A549 (cell line): ENCODE measurements around the gene ANTXR1. TPM values are rescaled to one million over a fixed set of nuclear protein-coding genes. Genes with fewer than 3 reads are reported as not detected.

Experiments
- ATAC-seq, 2 experiments: fragments of 200-7000 bp in 1 of 2; fragments of >200 bp in 1 of 2; cut with Nextera tagmentation in 1 of 2; cut with Tn5 transposase in 1 of 2; 3 replicates each; pipeline versions ENCODE4 v1.8.0 to v1.9.1; 2018 to 2020; ENCODE audit warnings: mild to moderate bottlenecking in 1 of 2, moderate library complexity in 1 of 2
- CTCF ChIA-PET: fragments of 300-600 bp; sonication (Branson Sonifier 250); formaldehyde crosslinking; extraction: SDS; loops from one replicate; lab custom pipeline; 2021; ENCODE audit warnings: antibody characterized with exemption, inconsistent platforms; lab: Yijun Ruan, JAX
- POLR2A ChIA-PET: fragments of 350-600 bp; formaldehyde crosslinking; extraction: SDS; loops from one replicate; lab custom pipeline; 2021; ENCODE audit warnings: antibody characterized with exemption, inconsistent platforms; lab: Yijun Ruan, JAX
- DNase-seq, 2 experiments: peaks; one replicate each; pipeline versions ENCODE4 v3.0.0 to v3.0.0-alpha.2; 2011 to 2016; ENCODE audit warnings: low read depth in 1 of 2, low spot score in 1 of 2
- FAIRE-seq: peaks from 2 replicates; lab custom pipeline; 2011; peaks lifted over from hg19 to GRCh38; lab: Jason Lieb, UNC
- H3K27ac ChIP-seq, 2 experiments: fragments of >200 bp; sonication (Bioruptor Twin); formaldehyde crosslinking; 3 replicates each; pipeline ENCODE4 v1.5.1; 2016 to 2017
- H3K4me1 ChIP-seq: fragments of >200 bp; sonication (Bioruptor Twin); formaldehyde crosslinking; 3 replicates; pipeline ENCODE4 v1.6.1; 2016
- H3K4me2 ChIP-seq: fragments of >200 bp; sonication (Bioruptor Twin); formaldehyde crosslinking; 3 replicates; pipeline ENCODE4 v1.6.1; 2016
- H3K4me3 ChIP-seq: fragments of >200 bp; sonication (Bioruptor Twin); formaldehyde crosslinking; 3 replicates; pipeline ENCODE4 v1.5.1; 2016
- H3K9me3 ChIP-seq: fragments of >200 bp; sonication (Bioruptor Twin); formaldehyde crosslinking; 3 replicates; pipeline ENCODE4 v1.6.1; 2016
- CHD4 ChIP-seq: fragments of 200-600 bp; sonication (generic); IDR thresholded peaks from 2 replicates; pipeline ENCODE4 v1.6.1; 2016; ENCODE audit warnings: antibody characterized with exemption, mild to moderate bottlenecking, borderline replicate concordance
- E2F6 ChIP-seq: IDR thresholded peaks from 2 replicates; pipeline ENCODE4 v1.6.1; 2012; ENCODE audit warnings: low read depth, borderline replicate concordance
- EP300 ChIP-seq, 2 experiments: fragments of >200 bp; sonication (Bioruptor Twin); formaldehyde crosslinking; IDR thresholded peaks; 2 replicates in 1 of 2; 3 replicates in 1 of 2; pipeline ENCODE4 v1.6.1; 2016 to 2017
- ESRRA ChIP-seq: fragments of 150-350 bp; IDR thresholded peaks from 2 replicates; pipeline ENCODE4 v1.6.1; 2014; ENCODE audit warnings: mild to moderate bottlenecking, low read length, borderline replicate concordance
- FOSB ChIP-seq: fragments of 250-450 bp; sonication (Bioruptor Pico); IDR thresholded peaks from 2 replicates; pipeline ENCODE4 v1.5.0; 2020; ENCODE audit warnings: mild to moderate bottlenecking, moderate library complexity
- FOSL2 ChIP-seq, 2 experiments: fragments of 450-650 bp in 1 of 2; fragments of >200 bp in 1 of 2; sonication (Bioruptor Twin) in 1 of 2; formaldehyde crosslinking; IDR thresholded peaks; 2 replicates each; pipeline versions ENCODE4 v1.5.0 to v1.6.1; 2016 to 2020; ENCODE audit warnings: mild to moderate bottlenecking in 1 of 2, moderate library complexity in 1 of 2
- FOXS1 ChIP-seq: fragments of 250-450 bp; sonication (Bioruptor Pico); IDR thresholded peaks from 2 replicates; pipeline ENCODE4 v1.5.0; 2020; ENCODE audit warnings: mild to moderate bottlenecking, moderate library complexity
- HDAC2 ChIP-seq: fragments of 200-600 bp; sonication (generic); IDR thresholded peaks from 2 replicates; pipeline ENCODE4 v1.6.1; 2016
- HEYL ChIP-seq: fragments of 250-450 bp; sonication (Bioruptor Pico); IDR thresholded peaks from 2 replicates; pipeline ENCODE4 v1.8.0; 2021; ENCODE audit warnings: mild to moderate bottlenecking, moderate library complexity
- HOXA7 ChIP-seq: fragments of 250-450 bp; sonication (Bioruptor Pico); IDR thresholded peaks from 2 replicates; pipeline ENCODE4 v1.5.0; 2020; ENCODE audit warnings: mild to moderate bottlenecking, moderate library complexity
- HOXB13 ChIP-seq: fragments of 250-450 bp; sonication (Bioruptor Pico); IDR thresholded peaks from 2 replicates; pipeline ENCODE4 v1.5.0; 2020; ENCODE audit warnings: low read depth, mild to moderate bottlenecking, moderate library complexity
- JUN ChIP-seq, 2 experiments: fragments of >200 bp; sonication (Bioruptor Twin); formaldehyde crosslinking; IDR thresholded peaks; 2 replicates in 1 of 2; 3 replicates in 1 of 2; pipeline ENCODE4 v1.6.1; 2016 to 2017
- KDM1A ChIP-seq: fragments of 200-600 bp; sonication (generic); IDR thresholded peaks from 2 replicates; pipeline ENCODE4 v1.6.1; 2016; ENCODE audit warnings: low read depth, mild to moderate bottlenecking
- MYC ChIP-seq: IDR thresholded peaks from 2 replicates; pipeline ENCODE4 v1.6.1; 2012; ENCODE audit warnings: mild to moderate bottlenecking, inconsistent platforms, low read length, improper control_type of control experiment, borderline replicate concordance
- NR3C1 ChIP-seq: fragments of >200 bp; sonication (Bioruptor Twin); formaldehyde crosslinking; IDR thresholded peaks from 3 replicates; pipeline ENCODE4 v1.6.1; 2017
- PBX3 ChIP-seq: IDR thresholded peaks from 2 replicates; pipeline ENCODE4 v1.6.1; 2012
- PHF8 ChIP-seq: fragments of 200-600 bp; sonication (generic); IDR thresholded peaks from 2 replicates; pipeline ENCODE4 v1.6.1; 2016; ENCODE audit warnings: low read depth, mild to moderate bottlenecking, antibody characterized with exemption, moderate library complexity, borderline replicate concordance
- RARB ChIP-seq: fragments of 250-450 bp; sonication (Bioruptor Pico); IDR thresholded peaks from 2 replicates; pipeline ENCODE4 v1.8.0; 2021; ENCODE audit warnings: mild to moderate bottlenecking, moderate library complexity
- SMC3 ChIP-seq: fragments of >200 bp; sonication (Bioruptor Twin); formaldehyde crosslinking; IDR thresholded peaks from 3 replicates; pipeline ENCODE4 v1.6.1; 2018; ENCODE audit warnings: inconsistent platforms
- SREBF2 ChIP-seq: fragments of 450-650 bp; IDR thresholded peaks from 2 replicates; pipeline ENCODE4 v1.6.1; 2014; ENCODE audit warnings: mild to moderate bottlenecking, moderate library complexity
- TFCP2L1 ChIP-seq: fragments of 250-450 bp; sonication (Bioruptor Pico); IDR thresholded peaks from 2 replicates; pipeline ENCODE4 v1.5.0; 2021; ENCODE audit warnings: mild to moderate bottlenecking
- ZC3H11A ChIP-seq: fragments of 450-650 bp; IDR thresholded peaks from 2 replicates; pipeline ENCODE4 v1.6.1; 2014; ENCODE audit warnings: antibody characterized with exemption, mild to moderate bottlenecking
- ZNF302 ChIP-seq: fragments of 250-450 bp; sonication (Bioruptor Pico); IDR thresholded peaks from 2 replicates; pipeline ENCODE4 v1.9.0; 2021; ENCODE audit warnings: inconsistent platforms, mild to moderate bottlenecking, moderate library complexity
- ZSCAN20 ChIP-seq: fragments of 250-450 bp; sonication (Bioruptor Pico); IDR thresholded peaks from 2 replicates; pipeline ENCODE4 v1.8.0; 2022; ENCODE audit warnings: mild to moderate bottlenecking, moderate library complexity
- WGBS: methylation state at CpG from one replicate; pipeline ENCODE4 v1.1.6; 2017; ENCODE audit errors: missing lambda C conversion rate; 5-methylcytosine and 5-hydroxymethylcytosine counted together
- polyA plus RNA-seq, 4 experiments: library from polyadenylated mRNA; depleted of rRNA in 3 of 4; stranded (reverse); fragments of >200 nt; fragmentation: RNase III in 1 of 4; extraction: RNeasy Plus Mini Kit Qiagen cat#74134 plus additional on column Dnase treatment in 1 of 4; gene quantifications; 2 replicates in 3 of 4; 3 replicates in 1 of 4; pipeline ENCODE4 v1.2.3, GENCODE V29; 2011 to 2017
- TF ChIP-seq, protein P1 (sequence below): fragments of >200 bp; sonication (Bioruptor Twin); formaldehyde crosslinking; IDR thresholded peaks from 2 replicates; pipeline ENCODE4 v1.6.1; 2016

Gene ANTXR1
- polyA plus RNA-seq, 2 of the 4 experiments (the other 2 are of a cell fraction): 161 to 194 TPM

DNA sequence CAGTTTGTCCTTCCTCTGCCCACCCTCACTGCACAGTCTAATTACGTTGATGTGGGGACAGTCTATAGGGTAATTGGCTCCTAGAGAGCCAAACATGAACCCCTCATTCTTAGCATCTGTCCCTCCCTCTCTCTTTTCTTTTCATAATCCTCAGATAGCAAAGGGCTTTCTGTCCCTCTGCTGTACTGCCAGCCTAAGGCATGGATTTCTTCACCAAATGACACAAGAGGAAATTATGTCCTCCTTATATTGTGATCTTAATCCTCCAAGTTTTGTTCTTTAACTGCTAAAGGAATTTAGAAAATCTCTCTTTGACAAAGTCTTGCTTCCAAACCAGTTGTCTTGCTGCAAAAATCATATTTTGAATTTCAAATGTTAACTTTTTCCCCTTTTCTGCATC lies 18.5 kb downstream of the ANTXR1 start:
- DNase-seq (no peak), ATAC-seq (no peak; a peak in 1 of 6 replicates), FAIRE-seq (peak; percentile 28)
- H3K4me3 ChIP-seq: no peak overlapping the region
- peaks cover 18% of the 10 kb centered on the region for H3K9me3 ChIP-seq
- peak overlapping the region; percentile 22 for H3K4me2 ChIP-seq
- POLR2A ChIA-PET: no interaction called here
- H3K27ac ChIP-seq: peak overlapping the region in 1 of 2 experiments; percentile 43; a peak in 3 of 6 replicates
- TF ChIP-seq FOSL2 (IDR thresholded peaks at IDR 0.05) (no peak), FOSL2 (CRISPR knock-in tag; IDR thresholded peaks at IDR 0.05) (no peak)
- CTCF ChIA-PET: interaction anchor here (0.9 to 1.6 kb wide), 5 partner anchors 9 to 47 kb away, joined by 3 to 7 read pairs (median 3); partner anchors contain the start of gene ANTXR1
- 88% methylated on average over 1 of the region's 1 CpG for WGBS
- peaks cover 49% of the 10 kb centered on the region for H3K4me1 ChIP-seq

DNA sequence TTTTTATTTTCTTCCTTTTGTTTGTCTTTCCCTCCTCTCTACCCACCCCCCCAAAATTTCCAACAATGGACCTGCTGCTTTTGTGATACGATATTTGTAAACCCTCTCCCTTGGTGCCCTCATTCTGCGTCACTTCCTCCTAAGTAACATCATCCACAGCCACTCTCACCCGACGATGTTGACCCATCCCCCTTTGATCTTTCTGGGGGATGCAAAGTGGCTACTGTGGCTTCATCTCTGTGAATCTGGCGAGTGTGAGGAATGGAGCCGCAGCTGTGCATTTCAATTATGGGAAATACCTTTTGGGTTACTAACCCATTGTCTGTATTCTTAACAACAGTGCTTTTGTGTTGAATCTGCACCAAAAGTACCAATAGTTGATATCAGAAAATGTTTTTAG lies 19.4 kb downstream of the ANTXR1 start:
- FAIRE-seq: no peak
- no peak for TF ChIP-seq FOSL2 (IDR thresholded peaks at IDR 0.05)
- no peak for TF ChIP-seq FOSL2 (CRISPR knock-in tag; IDR thresholded peaks at IDR 0.05)
- no peak for TF ChIP-seq HOXA7 (CRISPR knock-in tag)
- no peak for TF ChIP-seq ZSCAN20 (CRISPR knock-in tag)
- TF ChIP-seq CHD4: no peak
- H3K4me2 ChIP-seq: peak overlapping the region; percentile 20; the same call in 1 of the 3 replicates
- peaks cover 10% of the 10 kb centered on the region for H3K9me3 ChIP-seq
- peaks cover 49% of the 10 kb centered on the region for H3K4me1 ChIP-seq
- CTCF ChIA-PET: interaction anchor here (1.2 kb wide), 1 partner anchor 17 kb away, joined by 3 read pairs; no protein-coding TSS in a partner anchor
- peak overlapping the region in 1 of 2 experiments; percentile 28; a peak in 2 of 6 replicates for H3K27ac ChIP-seq
- POLR2A ChIA-PET: no interaction called here
- no peak for DNase-seq
- no peak for ATAC-seq
- WGBS: 77% methylated on average over 6 of the region's 6 CpGs
- no peak overlapping the region for H3K4me3 ChIP-seq

DNA sequence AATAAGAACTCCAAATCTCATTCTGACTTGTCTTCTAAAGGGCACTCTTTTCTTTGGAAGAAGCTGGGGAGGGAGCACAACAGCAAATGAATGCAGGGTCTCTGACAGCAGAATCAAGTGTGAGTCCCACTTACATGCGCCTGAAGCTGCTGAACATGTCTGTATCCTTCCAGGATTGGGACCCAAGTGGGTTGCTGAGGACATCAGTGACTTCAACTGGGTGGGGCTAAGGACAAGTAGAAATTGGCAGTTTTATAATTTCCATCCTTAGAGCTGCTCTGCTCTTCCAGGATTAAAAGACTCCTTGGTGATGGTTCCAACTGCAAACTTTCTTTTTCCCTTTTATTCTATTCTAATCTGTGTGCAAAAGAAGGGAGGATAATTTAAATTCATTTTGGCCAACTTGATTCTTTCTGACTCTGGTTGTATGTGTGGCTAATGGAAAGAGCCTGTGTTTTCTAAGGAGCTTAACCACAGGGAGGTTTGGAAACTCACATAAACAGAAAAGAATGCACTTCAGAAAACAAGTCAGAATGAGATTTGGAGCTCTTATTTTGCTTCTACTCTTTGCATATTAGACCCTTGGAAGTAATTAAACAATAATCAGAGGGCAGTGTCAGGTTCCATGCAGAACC lies 20.6 kb downstream of the ANTXR1 start:
- ChIA-PET POLR2A (no interaction called here), CTCF (interaction anchor here (0.9 to 1.9 kb wide), 3 partner anchors 12 to 273 kb away, joined by 3 to 5 read pairs (median 4); no protein-coding TSS in a partner anchor)
- WGBS: 93% methylated on average over 1 of the region's 1 CpG

DNA sequence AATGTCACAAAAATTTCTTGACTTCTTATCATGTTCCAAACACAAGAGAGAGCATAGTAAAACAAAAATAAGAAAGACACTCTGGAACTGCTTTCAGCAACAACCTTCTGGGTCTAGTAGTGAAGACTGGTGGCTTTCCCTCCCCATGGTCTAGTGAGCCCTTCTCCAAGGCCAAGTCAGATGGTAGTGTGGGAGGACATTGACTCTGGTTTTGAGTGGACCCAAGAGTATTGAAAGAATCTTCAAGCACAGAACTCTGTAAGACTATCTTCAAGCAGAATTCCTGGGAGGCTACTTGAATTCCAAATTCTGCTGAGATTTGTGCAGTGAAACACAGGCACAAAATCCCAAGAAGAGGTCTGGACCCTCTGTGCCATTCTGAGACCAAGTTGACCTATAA lies 21.1 kb downstream of the ANTXR1 start:
- Histone ChIP-seq H3K4me3 (no peak overlapping the region), H3K4me1 (peaks cover 53% of the 10 kb centered on the region), H3K4me2 (no peak overlapping the region), H3K9me3 (no peaks in the 10 kb centered on the region), H3K27ac (peak overlapping the region in 1 of 2 experiments; percentile 9; a peak in 2 of 6 replicates)
- DNase-seq (no peak), ATAC-seq (peak in 1 of 2 experiments; percentile 9; a peak in 2 of 6 replicates), FAIRE-seq (no peak)
- CTCF ChIA-PET: interaction anchor here (0.9 to 1.9 kb wide), 3 partner anchors 12 to 272 kb away, joined by 3 to 5 read pairs (median 4); no protein-coding TSS in a partner anchor
- no peak for TF ChIP-seq PBX3
- TF ChIP-seq HDAC2: no peak
- TF ChIP-seq HOXB13: no peak
- no peak for TF ChIP-seq E2F6
- no peak for TF ChIP-seq EP300 (IDR thresholded peaks at IDR 0.05)
- TF ChIP-seq MYC: no peak
- TF ChIP-seq SMC3: no peak
- no peak for TF ChIP-seq HEYL
- no peak for TF ChIP-seq FOSB (CRISPR knock-in tag)
- TF ChIP-seq FOXS1 (CRISPR knock-in tag): no peak
- no peak for TF ChIP-seq NR3C1
- TF ChIP-seq ESRRA: no peak
- no peak for TF ChIP-seq RARB
- no peak for TF ChIP-seq KDM1A
- TF ChIP-seq PHF8: no peak
- no peak for TF ChIP-seq HOXA7 (CRISPR knock-in tag)
- TF ChIP-seq, protein P1, sequence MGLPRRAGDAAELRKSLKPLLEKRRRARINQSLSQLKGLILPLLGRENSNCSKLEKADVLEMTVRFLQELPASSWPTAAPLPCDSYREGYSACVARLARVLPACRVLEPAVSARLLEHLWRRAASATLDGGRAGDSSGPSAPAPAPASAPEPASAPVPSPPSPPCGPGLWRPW: no peak
- TF ChIP-seq ZC3H11A: no peak
- POLR2A ChIA-PET: no interaction called here

More for the DNA sequence above, 20.6 kb downstream of the ANTXR1 start:
- Histone ChIP-seq H3K4me1 (peaks cover 53% of the 10 kb centered on the region), H3K27ac (peak overlapping the region in 1 of 2 experiments; percentile 10; a peak in 3 of 6 replicates), H3K4me2 (no peak overlapping the region), H3K9me3 (no peaks in the 10 kb centered on the region; the same call in 2 of the 3 replicates), H3K4me3 (no peak overlapping the region)
- FAIRE-seq (no peak), ATAC-seq (peak in 1 of 2 experiments; percentile 11; a peak in 2 of 6 replicates), DNase-seq (no peak)
- TF ChIP-seq JUN (IDR thresholded peaks at IDR 0.05): no peak
- TF ChIP-seq ZNF302 (CRISPR knock-in tag): no peak
- TF ChIP-seq SREBF2: no peak
- no peak for TF ChIP-seq TFCP2L1
